ENCODE results near the gene KCND2.

KCND2 gene

DNA sequence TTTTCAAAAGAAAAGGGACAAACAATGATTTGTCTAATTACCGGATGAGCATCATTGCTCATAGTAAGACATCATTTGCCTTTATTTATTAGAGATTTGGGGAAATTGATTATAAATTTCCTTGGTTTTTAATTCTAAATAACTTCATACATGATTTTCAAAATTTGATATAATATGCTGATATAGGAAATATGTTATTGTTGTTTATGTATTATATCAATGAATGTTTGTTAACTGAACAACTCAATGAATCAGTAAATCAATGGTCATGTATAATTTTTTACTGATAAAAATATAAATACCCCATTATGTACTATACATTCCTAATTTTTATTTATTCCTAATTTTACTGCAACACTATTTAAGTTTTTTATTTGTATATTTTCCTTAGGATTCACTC, 327.6 kb downstream of the KCND2 start:
- Histone ChIP-seq H3K4me3 (ENCODE audit: low read depth in 1 of 5, low read length in 5 of 5) (no peak overlapping the region), H3K9ac (ENCODE audit: low read length in 5 of 5) (no peak overlapping the region), H3K27ac (ENCODE audit: low read depth, low read length) (no peak overlapping the region), H3K36me3 (ENCODE audit: control insufficient read depth in 5 of 5, insufficient read depth in 5 of 5, low read length in 5 of 5) (no peaks in the 10 kb centered on the region), H3K9me3 (ENCODE audit: control insufficient read depth in 5 of 5, low read length in 5 of 5) (peaks cover 0 to 1% (median 0%) of the 10 kb centered on the region in 5 donors), H3K27me3 (ENCODE audit: control insufficient read depth in 5 of 5, insufficient read depth in 4 of 5, low read length in 5 of 5) (no peaks in the 10 kb centered on the region), H3K4me1 (ENCODE audit: control insufficient read depth in 5 of 5, insufficient read depth in 5 of 5, low read length in 5 of 5) (peaks cover 0 to 16% (median 0%) of the 10 kb centered on the region in 5 donors)

DNA sequence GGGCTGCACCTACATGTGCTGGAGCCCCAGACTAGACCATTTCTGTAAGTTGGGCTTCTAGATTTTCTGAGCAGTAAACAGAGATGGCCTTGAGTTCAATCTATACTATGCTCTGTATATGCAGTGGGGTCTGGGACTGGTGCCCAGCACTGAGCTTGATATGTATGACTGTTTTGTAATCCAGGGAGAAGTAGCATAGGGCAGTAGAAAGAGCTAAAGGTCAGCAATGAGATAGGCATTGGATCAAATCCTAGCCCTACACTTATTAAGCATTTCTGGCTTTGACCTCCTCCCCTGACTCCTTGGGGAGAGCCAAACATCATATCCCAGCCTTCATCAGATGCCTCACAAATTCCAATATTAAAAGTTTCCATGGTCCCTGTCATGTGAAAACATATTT, 330.4 kb downstream of the KCND2 start:
- H3K4me3 ChIP-seq (ENCODE audit: low read depth in 1 of 5, low read length in 5 of 5), result no peak overlapping the region
- H3K27me3 ChIP-seq (ENCODE audit: control insufficient read depth in 5 of 5, insufficient read depth in 4 of 5, low read length in 5 of 5), result no peaks in the 10 kb centered on the region
- no peak overlapping the region for H3K9ac ChIP-seq (ENCODE audit: low read length in 5 of 5)
- no peaks in the 10 kb centered on the region for H3K36me3 ChIP-seq (ENCODE audit: control insufficient read depth in 5 of 5, insufficient read depth in 5 of 5, low read length in 5 of 5)
- peaks cover 0 to 2% (median 0%) of the 10 kb centered on the region in 5 donors for H3K9me3 ChIP-seq (ENCODE audit: control insufficient read depth in 5 of 5, low read length in 5 of 5)
- H3K4me1 ChIP-seq (ENCODE audit: control insufficient read depth in 5 of 5, insufficient read depth in 5 of 5, low read length in 5 of 5), result peaks cover 0 to 16% (median 0%) of the 10 kb centered on the region in 5 donors
- H3K27ac ChIP-seq (ENCODE audit: low read depth, low read length), result no peak overlapping the region

DNA sequence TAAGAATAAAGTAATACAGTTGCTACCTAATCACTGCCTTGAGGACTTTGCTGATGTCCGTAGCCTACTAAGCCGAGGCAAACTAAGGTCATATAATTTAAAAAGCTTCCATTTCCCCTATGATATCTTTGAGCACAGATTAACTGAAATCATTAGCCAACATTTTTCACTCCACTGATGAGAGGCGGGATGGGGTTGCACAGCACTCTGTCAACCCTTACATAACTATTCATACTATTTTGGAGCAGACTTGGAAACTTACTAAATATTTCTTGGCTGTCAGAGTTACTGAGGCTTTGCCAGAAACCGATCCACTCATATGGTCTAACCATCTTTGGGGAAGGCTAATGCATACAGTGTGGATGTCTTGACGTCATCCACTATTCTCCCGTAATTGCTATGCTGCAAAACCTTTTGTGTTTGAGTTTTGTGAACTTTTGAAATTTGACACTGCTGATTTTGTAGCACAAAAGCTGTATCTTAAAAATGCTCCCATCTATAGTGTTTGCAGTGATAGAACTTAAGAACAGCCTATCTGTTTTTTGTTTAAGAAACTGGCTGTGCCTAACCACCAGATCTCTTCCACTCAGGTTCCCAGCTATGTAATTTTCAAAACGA, 336.3 kb downstream of the KCND2 start:
- H3K9ac ChIP-seq (ENCODE audit: low read length in 5 of 5), result no peak overlapping the region
- H3K4me3 ChIP-seq (ENCODE audit: low read depth in 1 of 5, low read length in 5 of 5), result no peak overlapping the region
- no peaks in the 10 kb centered on the region for H3K27me3 ChIP-seq (ENCODE audit: control insufficient read depth in 5 of 5, insufficient read depth in 4 of 5, low read length in 5 of 5)
- H3K27ac ChIP-seq (ENCODE audit: low read depth, low read length), result no peak overlapping the region
- peaks cover 0 to 2% (median 0%) of the 10 kb centered on the region in 5 donors for H3K9me3 ChIP-seq (ENCODE audit: control insufficient read depth in 5 of 5, low read length in 5 of 5)
- H3K36me3 ChIP-seq (ENCODE audit: control insufficient read depth in 5 of 5, insufficient read depth in 5 of 5, low read length in 5 of 5), result no peaks in the 10 kb centered on the region
- H3K4me1 ChIP-seq (ENCODE audit: control insufficient read depth in 5 of 5, insufficient read depth in 5 of 5, low read length in 5 of 5), result peaks cover 0 to 8% (median 0%) of the 10 kb centered on the region in 5 donors

DNA sequence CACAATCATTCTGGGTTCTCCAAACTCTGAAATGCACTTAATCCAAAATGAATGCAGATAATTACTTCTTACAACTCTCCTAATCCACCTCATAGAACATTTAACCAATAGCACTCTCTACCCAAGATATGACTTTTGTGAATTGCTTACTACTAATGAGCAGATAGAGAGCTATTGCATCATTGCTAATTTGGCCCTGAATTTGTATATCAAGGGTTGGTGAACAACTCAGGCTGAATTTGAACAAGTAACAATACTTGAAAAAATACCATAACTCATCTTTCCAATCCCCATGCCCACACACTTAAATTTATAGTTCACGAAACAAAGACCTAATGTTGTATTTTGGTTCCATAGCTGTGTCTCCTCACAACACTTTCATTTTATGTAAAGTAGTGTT, 339.0 kb downstream of the KCND2 start:
- no peaks in the 10 kb centered on the region for H3K36me3 ChIP-seq (ENCODE audit: control insufficient read depth in 5 of 5, insufficient read depth in 5 of 5, low read length in 5 of 5)
- no peaks in the 10 kb centered on the region for H3K27me3 ChIP-seq (ENCODE audit: control insufficient read depth in 5 of 5, insufficient read depth in 4 of 5, low read length in 5 of 5)
- peaks cover 0 to 5% (median 0%) of the 10 kb centered on the region in 5 donors for H3K4me1 ChIP-seq (ENCODE audit: control insufficient read depth in 5 of 5, insufficient read depth in 5 of 5, low read length in 5 of 5)
- no peak overlapping the region for H3K27ac ChIP-seq (ENCODE audit: low read depth, low read length)
- no peak overlapping the region for H3K9ac ChIP-seq (ENCODE audit: low read length in 5 of 5)
- H3K4me3 ChIP-seq (ENCODE audit: low read depth in 1 of 5, low read length in 5 of 5), result no peak overlapping the region
- no peaks in the 10 kb centered on the region for H3K9me3 ChIP-seq (ENCODE audit: control insufficient read depth in 5 of 5, low read length in 5 of 5)

DNA sequence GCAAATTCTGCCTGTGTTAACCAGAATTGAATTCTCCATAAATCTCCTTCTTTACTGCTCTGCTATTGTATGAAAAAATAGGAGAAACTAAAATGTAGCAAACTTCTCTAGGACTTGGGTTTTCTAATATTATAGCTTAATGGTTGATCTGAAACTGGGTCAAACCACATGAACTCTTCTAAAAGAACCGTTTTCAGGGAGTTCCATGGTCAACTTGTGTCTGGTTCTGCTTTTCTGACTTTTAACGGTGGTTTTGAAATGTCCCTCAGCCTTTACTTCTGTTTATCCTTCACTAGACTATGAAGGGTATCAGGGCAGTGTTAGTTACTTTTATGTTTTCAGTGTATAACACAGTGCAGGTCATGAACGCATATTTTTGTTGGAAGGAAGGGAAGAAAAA, 342.7 kb downstream of the KCND2 start:
- no peaks in the 10 kb centered on the region for H3K36me3 ChIP-seq (ENCODE audit: control insufficient read depth in 5 of 5, insufficient read depth in 5 of 5, low read length in 5 of 5)

DNA sequence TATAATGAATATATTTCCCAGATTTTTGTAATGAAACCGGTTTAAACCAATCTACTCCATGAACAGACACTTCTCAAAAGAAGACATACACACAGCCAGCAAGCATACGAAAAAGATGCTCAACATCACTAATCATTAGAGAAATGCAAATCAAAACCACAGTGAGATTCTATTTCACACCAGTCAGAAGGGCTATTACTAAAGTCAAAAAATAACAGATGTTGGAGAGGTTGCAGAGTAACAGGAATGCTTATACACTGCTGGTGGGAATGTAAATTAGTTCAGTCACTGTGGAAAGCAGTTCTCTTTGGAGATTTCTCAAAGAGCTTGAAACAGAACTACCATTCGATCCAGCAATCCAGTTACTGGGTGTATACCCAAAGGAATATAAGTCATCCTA, 344.3 kb downstream of the KCND2 start:
- H3K4me1 ChIP-seq (ENCODE audit: control insufficient read depth in 5 of 5, insufficient read depth in 5 of 5, low read length in 5 of 5), result no peaks in the 10 kb centered on the region
- H3K36me3 ChIP-seq (ENCODE audit: control insufficient read depth in 5 of 5, insufficient read depth in 5 of 5, low read length in 5 of 5), result no peaks in the 10 kb centered on the region
- no peak overlapping the region for H3K9ac ChIP-seq (ENCODE audit: low read length in 5 of 5)

More for the DNA sequence above, 342.7 kb downstream of the KCND2 start:
- Histone ChIP-seq H3K27ac (ENCODE audit: low read depth, low read length) (no peak overlapping the region), H3K9me3 (ENCODE audit: control insufficient read depth in 5 of 5, low read length in 5 of 5) (no peaks in the 10 kb centered on the region), H3K4me3 (ENCODE audit: low read depth in 1 of 5, low read length in 5 of 5) (no peak overlapping the region), H3K27me3 (ENCODE audit: control insufficient read depth in 5 of 5, insufficient read depth in 4 of 5, low read length in 5 of 5) (no peaks in the 10 kb centered on the region), H3K4me1 (ENCODE audit: control insufficient read depth in 5 of 5, insufficient read depth in 5 of 5, low read length in 5 of 5) (no peaks in the 10 kb centered on the region), H3K9ac (ENCODE audit: low read length in 5 of 5) (no peak overlapping the region)

DNA sequence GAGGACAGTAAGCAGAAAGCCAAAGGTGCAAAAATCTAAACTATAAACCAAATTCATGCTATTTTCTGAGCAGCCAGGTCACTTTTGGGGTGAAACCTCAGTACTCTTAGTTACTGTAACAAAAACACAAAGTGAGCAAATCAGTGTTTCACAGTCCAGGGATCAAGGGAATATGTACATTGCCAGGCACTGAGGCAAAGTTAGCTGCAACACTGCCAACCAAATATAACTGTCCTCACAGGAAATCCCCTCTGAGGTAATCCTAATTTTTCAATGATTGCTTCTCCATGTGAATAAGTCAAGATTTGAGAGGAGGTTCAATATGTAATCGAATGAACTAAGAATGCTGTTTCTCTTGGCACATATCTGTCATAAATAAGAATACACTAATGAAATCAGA, 355.3 kb downstream of the KCND2 start:
- Histone ChIP-seq H3K9ac (ENCODE audit: low read length in 5 of 5) (no peak overlapping the region), H3K9me3 (ENCODE audit: control insufficient read depth in 5 of 5, low read length in 5 of 5) (no peaks in the 10 kb centered on the region), H3K4me1 (ENCODE audit: control insufficient read depth in 5 of 5, insufficient read depth in 5 of 5, low read length in 5 of 5) (peaks cover 0 to 12% (median 2%) of the 10 kb centered on the region in 5 donors), H3K27ac (ENCODE audit: low read depth, low read length) (no peak overlapping the region), H3K27me3 (ENCODE audit: control insufficient read depth in 5 of 5, insufficient read depth in 4 of 5, low read length in 5 of 5) (no peaks in the 10 kb centered on the region), H3K4me3 (ENCODE audit: low read depth in 1 of 5, low read length in 5 of 5) (no peak overlapping the region), H3K36me3 (ENCODE audit: control insufficient read depth in 5 of 5, insufficient read depth in 5 of 5, low read length in 5 of 5) (no peaks in the 10 kb centered on the region)

More for the DNA sequence above, 344.3 kb downstream of the KCND2 start:
- H3K9me3 ChIP-seq (ENCODE audit: control insufficient read depth in 5 of 5, low read length in 5 of 5), result no peaks in the 10 kb centered on the region
- no peak overlapping the region for H3K4me3 ChIP-seq (ENCODE audit: low read depth in 1 of 5, low read length in 5 of 5)
- no peaks in the 10 kb centered on the region for H3K27me3 ChIP-seq (ENCODE audit: control insufficient read depth in 5 of 5, insufficient read depth in 4 of 5, low read length in 5 of 5)
- no peak overlapping the region for H3K27ac ChIP-seq (ENCODE audit: low read depth, low read length)

DNA sequence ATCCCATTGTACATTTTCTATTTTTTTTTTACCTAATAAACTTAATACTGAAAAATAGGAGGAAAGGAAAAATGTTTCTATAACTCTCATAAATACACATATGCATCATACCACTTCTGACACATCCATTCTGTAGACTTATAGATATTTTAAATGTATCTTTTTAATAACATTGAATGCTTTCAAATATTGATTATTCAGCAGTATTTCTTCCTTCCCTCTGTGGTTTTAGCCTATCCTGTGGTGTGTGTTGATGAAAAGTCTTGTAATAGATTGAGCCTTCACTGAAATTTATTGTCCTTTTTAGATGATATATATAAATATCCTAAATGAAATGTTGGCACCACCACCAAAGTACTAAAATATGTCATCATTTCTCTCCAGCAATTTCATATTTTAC, 366.9 kb downstream of the KCND2 start:
- H3K9ac ChIP-seq (ENCODE audit: low read length in 5 of 5), result no peak overlapping the region
- H3K36me3 ChIP-seq (ENCODE audit: control insufficient read depth in 5 of 5, insufficient read depth in 5 of 5, low read length in 5 of 5), result no peaks in the 10 kb centered on the region
- peaks cover 0 to 9% (median 0%) of the 10 kb centered on the region in 5 donors for H3K4me1 ChIP-seq (ENCODE audit: control insufficient read depth in 5 of 5, insufficient read depth in 5 of 5, low read length in 5 of 5)
- no peaks in the 10 kb centered on the region for H3K27me3 ChIP-seq (ENCODE audit: control insufficient read depth in 5 of 5, insufficient read depth in 4 of 5, low read length in 5 of 5)
- no peak overlapping the region for H3K27ac ChIP-seq (ENCODE audit: low read depth, low read length)
- H3K4me3 ChIP-seq (ENCODE audit: low read depth in 1 of 5, low read length in 5 of 5), result no peak overlapping the region
- H3K9me3 ChIP-seq (ENCODE audit: control insufficient read depth in 5 of 5, low read length in 5 of 5), result no peaks in the 10 kb centered on the region

DNA sequence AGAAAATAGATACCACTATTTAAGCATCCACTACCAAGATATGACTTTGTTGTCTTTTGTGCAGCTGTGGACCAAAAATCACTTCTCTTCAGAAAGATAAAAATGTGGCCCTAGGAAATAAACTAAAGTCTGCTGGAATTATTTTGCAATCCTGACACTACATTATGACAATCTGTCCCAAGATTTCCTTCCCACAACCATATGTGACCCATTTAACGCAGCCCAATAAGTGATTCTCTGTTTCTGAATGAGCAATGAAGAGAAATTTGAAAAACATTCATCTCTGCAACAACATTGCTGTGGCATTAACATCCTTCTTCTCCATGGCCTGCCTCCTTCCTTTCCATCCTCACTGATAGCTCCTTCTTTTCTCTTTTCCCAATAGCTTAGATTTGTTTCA, 373.0 kb downstream of the KCND2 start:
- H3K36me3 ChIP-seq (ENCODE audit: control insufficient read depth in 5 of 5, insufficient read depth in 5 of 5, low read length in 5 of 5), result no peaks in the 10 kb centered on the region
- H3K9me3 ChIP-seq (ENCODE audit: control insufficient read depth in 5 of 5, low read length in 5 of 5), result no peaks in the 10 kb centered on the region
- no peaks in the 10 kb centered on the region for H3K4me1 ChIP-seq (ENCODE audit: control insufficient read depth in 5 of 5, insufficient read depth in 5 of 5, low read length in 5 of 5)
- no peak overlapping the region for H3K4me3 ChIP-seq (ENCODE audit: low read depth in 1 of 5, low read length in 5 of 5)
- no peak overlapping the region for H3K9ac ChIP-seq (ENCODE audit: low read length in 5 of 5)
- H3K27me3 ChIP-seq (ENCODE audit: control insufficient read depth in 5 of 5, insufficient read depth in 4 of 5, low read length in 5 of 5), result no peaks in the 10 kb centered on the region
- no peak overlapping the region for H3K27ac ChIP-seq (ENCODE audit: low read depth, low read length)

DNA sequence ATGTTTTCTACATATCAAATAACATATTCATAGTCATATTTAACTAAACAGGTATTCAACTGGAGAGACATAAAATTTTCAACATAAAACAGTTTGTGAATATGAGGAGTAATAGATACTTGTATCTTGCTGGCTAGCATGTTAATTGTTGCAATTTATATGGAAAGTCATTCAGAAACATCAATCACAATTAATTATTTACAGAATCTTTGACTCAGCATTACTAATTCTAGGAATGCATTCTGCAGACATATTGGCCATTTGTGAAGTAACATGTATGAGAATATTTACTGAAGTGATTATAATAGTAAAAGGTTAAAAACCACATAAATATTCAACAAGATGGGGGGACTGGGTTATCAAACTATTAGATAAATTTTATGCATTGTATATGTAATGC, 381.3 kb downstream of the KCND2 start:
- H3K27ac ChIP-seq (ENCODE audit: low read depth, low read length), result no peak overlapping the region

More for the DNA sequence above, 381.3 kb downstream of the KCND2 start:
- H3K9ac ChIP-seq (ENCODE audit: low read length in 5 of 5), result no peak overlapping the region
- H3K27me3 ChIP-seq (ENCODE audit: control insufficient read depth in 5 of 5, insufficient read depth in 4 of 5, low read length in 5 of 5), result no peaks in the 10 kb centered on the region
- H3K36me3 ChIP-seq (ENCODE audit: control insufficient read depth in 5 of 5, insufficient read depth in 5 of 5, low read length in 5 of 5), result no peaks in the 10 kb centered on the region
- H3K4me1 ChIP-seq (ENCODE audit: control insufficient read depth in 5 of 5, insufficient read depth in 5 of 5, low read length in 5 of 5), result peaks cover 0 to 2% (median 0%) of the 10 kb centered on the region in 5 donors
- H3K9me3 ChIP-seq (ENCODE audit: control insufficient read depth in 5 of 5, low read length in 5 of 5), result peaks cover 0 to 3% (median 0%) of the 10 kb centered on the region in 5 donors
- H3K4me3 ChIP-seq (ENCODE audit: low read depth in 1 of 5, low read length in 5 of 5), result no peak overlapping the region
